Activated naive CD4-positive, alpha-beta T cell treated with anti-CD3 and anti-CD28 coated beads, Interleukin-2, amount 50 U/mL, for 16 hours (primary cell): ENCODE data around the gene IL3RA.
"Not testable (repeated sequence)": the region's sequence is repeated elsewhere in the genome, so short reads cannot be mapped to it uniquely, and the experiment has no call there.

ENCODE experiments used
- DNase-seq: peaks from one replicate; pipeline ENCODE4 v3.0.0-alpha.2; 2020

IL3RA gene

GRCh38 chrX:1332433-1332832 is 4.2 kb upstream of the IL3RA start:
- DNase-seq: not testable (repeated sequence)

GRCh38 chrX:1334854-1335253 is 1.7 kb upstream of the IL3RA start:
- DNase-seq: no peak

- DNase-seq: no peak
Observed at GRCh38 chrX:1336948-1337779, 579 bp downstream of the IL3RA start.

GRCh38 chrX:1341545-1342184 is 5.1 kb downstream of the IL3RA start:
- DNase-seq: no peak

- not testable (repeated sequence) for DNase-seq
Observed at GRCh38 chrX:1349606-1350005, 13.0 kb downstream of the IL3RA start.

GRCh38 chrX:1351981-1352714 is 15.6 kb downstream of the IL3RA start:
- no peak for DNase-seq

GRCh38 chrX:1354036-1355019 is 17.7 kb downstream of the IL3RA start:
- DNase-seq: no peak

- DNase-seq: no peak
Observed at GRCh38 chrX:1355131-1356046, 18.8 kb downstream of the IL3RA start.

- no peak for DNase-seq
Observed at GRCh38 chrX:1357993-1358392, 21.4 kb downstream of the IL3RA start.

- DNase-seq: no peak
Observed at GRCh38 chrX:1358793-1359476, 22.4 kb downstream of the IL3RA start.

- DNase-seq: no peak
Observed at GRCh38 chrX:1359477-1359873, 22.9 kb downstream of the IL3RA start.

GRCh38 chrX:1360171-1360570 is 23.6 kb downstream of the IL3RA start:
- no peak for DNase-seq

GRCh38 chrX:1361275-1361674 is 24.7 kb downstream of the IL3RA start:
- DNase-seq: no peak

- DNase-seq: no peak
Observed at GRCh38 chrX:1361910-1362309, 25.3 kb downstream of the IL3RA start.

- not testable (repeated sequence) for DNase-seq
Observed at GRCh38 chrX:1366363-1366762, 29.8 kb downstream of the IL3RA start.

GRCh38 chrX:1368385-1368698 is 31.8 kb downstream of the IL3RA start:
- no peak for DNase-seq

GRCh38 chrX:1378306-1378759 is 41.7 kb downstream of the IL3RA start:
- DNase-seq: no peak

GRCh38 chrX:1380672-1381233 is 44.2 kb downstream of the IL3RA start:
- DNase-seq: no peak

GRCh38 chrX:1384658-1385252 is 48.2 kb downstream of the IL3RA start:
- DNase-seq: no peak
